H1 (cell line): ENCODE measurements around the gene PRKAA1. TPM values are rescaled to one million over a fixed set of nuclear protein-coding genes. Genes with fewer than 3 reads are reported as not detected.

Source experiments
- CTCF ChIA-PET: fragments of 300-600 bp; sonication (Branson Sonifier 250); formaldehyde crosslinking; loops from one replicate; lab custom pipeline; 2021; ENCODE audit not compliant: partially characterized antibody; lab: Charles Lee
- POLR2A ChIA-PET: fragments of 300-600 bp; sonication (Branson Sonifier 250); formaldehyde crosslinking; loops from one replicate; lab custom pipeline; 2021; ENCODE audit warnings: inconsistent platforms; ENCODE audit not compliant: partially characterized antibody; lab: Charles Lee
- DNase-seq, 2 experiments: peaks; one replicate each; pipeline versions ENCODE4 v3.0.0 to v3.0.0-alpha.2; 2010 to 2022; ENCODE audit warnings: low spot score in 2 of 2, low read depth in 1 of 2, mixed read lengths in 1 of 2
- FAIRE-seq: peaks from 2 replicates; lab custom pipeline; 2011; peaks lifted over from hg19 to GRCh38; lab: Jason Lieb, UNC
- H2AFZ ChIP-seq: 2 replicates; pipeline ENCODE4 v1.8.1; 2012; ENCODE audit warnings: low read length, inconsistent platforms
- H2AK5ac ChIP-seq: 2 replicates; pipeline ENCODE4 v1.6.1; 2013; ENCODE audit warnings: low read depth, low read length
- H2BK120ac ChIP-seq: replicated peaks from 2 replicates; pipeline ENCODE3; 2013; ENCODE audit warnings: low read depth, low read length, inconsistent platforms
- H2BK12ac ChIP-seq: 2 replicates; pipeline ENCODE4 v1.6.1; 2013; ENCODE audit warnings: low read depth, low read length
- H2BK15ac ChIP-seq: 2 replicates; pipeline ENCODE4 v1.6.1; 2013; ENCODE audit warnings: low read length
- H2BK20ac ChIP-seq: 2 replicates; pipeline ENCODE4 v1.6.1; 2013; ENCODE audit warnings: low read length
- H2BK5ac ChIP-seq: 2 replicates; pipeline ENCODE4 v1.6.1; 2013; ENCODE audit warnings: low read depth, low read length
- H3K14ac ChIP-seq: 2 replicates; pipeline ENCODE4 v1.6.1; 2013; ENCODE audit warnings: inconsistent platforms; ENCODE audit not compliant: insufficient read length
- H3K18ac ChIP-seq: 2 replicates; pipeline ENCODE4 v1.6.1; 2013; ENCODE audit warnings: low read length; ENCODE audit errors: extremely low read depth
- H3K23ac ChIP-seq: 2 replicates; pipeline ENCODE4 v1.6.1; 2013; ENCODE audit warnings: inconsistent platforms; ENCODE audit not compliant: insufficient read length
- H3K23me2 ChIP-seq: 2 replicates; pipeline ENCODE4 v1.6.1; 2013; ENCODE audit warnings: low read depth, low read length
- H3K27ac ChIP-seq: 2 replicates; pipeline ENCODE4 v1.6.1; 2011; ENCODE audit warnings: low read depth, low read length, inconsistent platforms
- H3K27me3 ChIP-seq, 4 experiments: replicated peaks in 1 of 4; 1 replicate in 1 of 4; 2 replicates in 3 of 4; pipeline versions ENCODE4 v1.6.1 to v1.8.1; 2011 to 2013; ENCODE audit warnings: low read length in 3 of 4, mild to moderate bottlenecking in 3 of 4, inconsistent platforms in 2 of 4, mixed read lengths in 2 of 4, moderate library complexity in 1 of 4; ENCODE audit not compliant: control insufficient read depth in 3 of 4, insufficient read depth in 3 of 4; ENCODE audit errors: extremely low read depth in 1 of 4
- H3K36me3 ChIP-seq, 4 experiments: 2 replicates each; pipeline versions ENCODE4 v1.6.1 to v1.8.1; 2011 to 2013; ENCODE audit warnings: mild to moderate bottlenecking in 4 of 4, low read length in 3 of 4, moderate library complexity in 2 of 4, control low read depth in 1 of 4, inconsistent platforms in 1 of 4; ENCODE audit not compliant: insufficient read depth in 4 of 4, control insufficient read depth in 2 of 4
- H3K4ac ChIP-seq: replicated peaks from 2 replicates; pipeline ENCODE3; 2013; ENCODE audit warnings: low read length, low read depth, mixed read lengths, inconsistent platforms; ENCODE audit not compliant: insufficient read length
- H3K4me1 ChIP-seq, 4 experiments: replicated peaks in 1 of 4; 1 replicate in 1 of 4; 2 replicates in 3 of 4; pipeline versions ENCODE4 v1.6.1 to v1.8.1; 2011 to 2013; ENCODE audit warnings: low read length in 3 of 4, inconsistent platforms in 2 of 4, mixed read lengths in 1 of 4; ENCODE audit not compliant: insufficient read depth in 4 of 4, control insufficient read depth in 3 of 4
- H3K4me2 ChIP-seq, 2 experiments: 2 replicates each; pipeline versions ENCODE4 v1.6.1 to v1.8.1; 2011 to 2013; ENCODE audit warnings: low read depth in 2 of 2, low read length in 2 of 2, control low read depth in 1 of 2, inconsistent platforms in 1 of 2, mild to moderate bottlenecking in 1 of 2; ENCODE audit not compliant: insufficient read depth in 1 of 2
- H3K4me3 ChIP-seq, 4 experiments: fragments of 200-600, 300-600 bp in 1 of 4; sonication (generic), shearing (Covaris generic), sonication (Bioruptor Twin) in 1 of 4; 2 replicates each; pipeline versions ENCODE4 v1.5.1 to v1.8.1; 2011 to 2016; ENCODE audit warnings: low read length in 4 of 4, low read depth in 3 of 4, control low read depth in 2 of 4, inconsistent platforms in 2 of 4, mild to moderate bottlenecking in 2 of 4, mixed read lengths in 1 of 4, moderate library complexity in 1 of 4; ENCODE audit not compliant: insufficient read depth in 2 of 4; ENCODE audit errors: extremely low read depth in 1 of 4
- H3K56ac ChIP-seq: replicated peaks from 2 replicates; pipeline ENCODE3; 2013; ENCODE audit warnings: low read depth, mild to moderate bottlenecking, mixed read lengths, low read length, inconsistent platforms; ENCODE audit not compliant: insufficient read length
- H3K79me1 ChIP-seq: 2 replicates; pipeline ENCODE4 v1.6.1; 2013; ENCODE audit warnings: low read depth, low read length, control low read depth
- H3K79me2 ChIP-seq, 2 experiments: 2 replicates each; pipeline versions ENCODE4 v1.6.1 to v1.8.1; 2012 to 2013; ENCODE audit warnings: low read length in 2 of 2, mild to moderate bottlenecking in 2 of 2, inconsistent platforms in 1 of 2; ENCODE audit not compliant: insufficient read depth in 2 of 2, control insufficient read depth in 1 of 2
- H3K9ac ChIP-seq, 4 experiments: replicated peaks in 1 of 4; 1 replicate in 1 of 4; 2 replicates in 3 of 4; pipeline versions ENCODE4 v1.6.1 to v1.8.1; 2011 to 2013; ENCODE audit warnings: low read depth in 3 of 4, low read length in 3 of 4, control low read depth in 2 of 4, mild to moderate bottlenecking in 2 of 4, moderate library complexity in 2 of 4, inconsistent platforms in 1 of 4; ENCODE audit errors: extremely low read depth in 1 of 4
- H3K9me3 ChIP-seq, 2 experiments: 2 replicates each; pipeline versions ENCODE4 v1.6.1 to v1.8.1; 2012 to 2013; ENCODE audit warnings: mild to moderate bottlenecking in 2 of 2, moderate library complexity in 2 of 2, control low read depth in 1 of 2, inconsistent platforms in 1 of 2, low read depth in 1 of 2, low read length in 1 of 2, mixed read lengths in 1 of 2; ENCODE audit not compliant: insufficient read depth in 2 of 2
- H4K20me1 ChIP-seq, 2 experiments: replicated peaks in 1 of 2; 2 replicates each; pipeline versions ENCODE3 to v1.8.1; 2011 to 2013; ENCODE audit warnings: inconsistent platforms in 2 of 2, low read length in 2 of 2, mild to moderate bottlenecking in 1 of 2; ENCODE audit not compliant: insufficient read depth in 2 of 2, control insufficient read depth in 1 of 2
- H4K5ac ChIP-seq: 2 replicates; pipeline ENCODE4 v1.6.1; 2013; ENCODE audit warnings: low read length, low read depth, mixed read lengths, inconsistent platforms; ENCODE audit not compliant: insufficient read length
- H4K8ac ChIP-seq: 2 replicates; pipeline ENCODE4 v1.8.0; 2013; ENCODE audit warnings: mild to moderate bottlenecking, moderate library complexity, low read length, inconsistent platforms; ENCODE audit not compliant: insufficient read depth; ENCODE audit errors: extremely low read depth
- H4K91ac ChIP-seq: replicated peaks from 2 replicates; pipeline ENCODE3; 2013; ENCODE audit warnings: low read length, mixed read lengths, inconsistent platforms; ENCODE audit not compliant: insufficient read length
- SP1 ChIP-seq: IDR thresholded peaks from 2 replicates; pipeline ENCODE4 v1.6.1; 2011; ENCODE audit warnings: low read depth, low read length
- WGBS, 2 experiments: shearing (Covaris generic) in 1 of 2; methylation state at CpG; one replicate each; pipeline versions ENCODE4 v1.1.6 to v1.1.7; 2013 to 2015; ENCODE audit warnings: low lambda C conversion rate in 2 of 2, mixed read lengths in 2 of 2, inconsistent platforms in 1 of 2, low coverage in 1 of 2, missing lambda C conversion rate in 1 of 2; ENCODE audit not compliant: insufficient replicate concordance in 2 of 2, insufficient coverage in 1 of 2, insufficient read length in 1 of 2; ENCODE audit errors: extremely low coverage in 1 of 2, missing lambda C conversion rate in 1 of 2; 5-methylcytosine and 5-hydroxymethylcytosine counted together
- polyA plus RNA-seq, 7 experiments: library from polyadenylated mRNA; depleted of rRNA in 3 of 7; stranded (reverse) in 5 of 7; unstranded in 2 of 7; fragments of >200 nt in 5 of 7; fragments of 200-250 nt in 2 of 7; gene quantifications; 1 replicate in 5 of 7; 2 replicates in 1 of 7; 4 replicates in 1 of 7; pipeline versions ENCODE4 v1.2.1 to v1.2.3, GENCODE V29; 2011 to 2013; ENCODE audit warnings: missing spikeins in 2 of 7, mixed read lengths in 2 of 7
- total RNA-seq: library from RNA; stranded (reverse); fragmentation: NEBNext Ultra II Directional; extraction: Animal tissue kit (Norgen Biotek cat#: 25700); gene quantifications from 2 replicates; pipeline ENCODE4 v1.2.1, GENCODE V29; 2021

Gene PRKAA1
- total and polyA plus RNA-seq, 2 of the 8 experiments (the other 6 are each of a cell fraction or from before 2014, with no cell fraction given) = 10.4 to 33.1 TPM

DNA sequence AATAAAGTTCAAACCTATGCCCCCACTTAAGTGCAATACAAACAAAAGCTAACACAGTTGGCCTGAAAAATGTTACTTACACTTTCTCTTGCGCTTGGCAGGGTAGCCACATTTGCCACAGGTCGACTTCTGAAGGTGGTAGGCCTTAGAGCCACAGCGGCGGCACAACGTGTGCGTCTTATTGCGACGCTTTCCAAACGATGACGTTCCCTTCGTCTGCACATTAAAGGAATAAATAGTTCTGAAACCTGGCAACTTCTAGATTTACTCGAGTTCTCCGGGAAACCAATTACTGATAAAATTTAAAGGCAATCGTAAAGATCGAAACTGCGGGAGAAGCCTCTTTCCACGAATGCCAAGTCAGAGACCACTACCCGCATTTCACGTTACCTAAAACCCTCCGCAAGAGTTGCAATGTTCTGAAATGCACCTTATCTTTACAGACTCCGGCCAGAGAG lies 36.2 kb upstream of the PRKAA1 start:
- Histone ChIP-seq H4K5ac (peak overlapping the region; percentile 76), H4K8ac (peak overlapping the region; percentile 99; the same call in 1 of the 2 replicates), H3K4me2 (peak overlapping the region; percentile 86 to 93), H3K27me3 (no peaks in the 10 kb centered on the region), H3K79me1 (0 out of 2 replicates have a peak, but pooled peaks cover 2% of the 10 kb centered on the region), H4K20me1 (peaks cover 11 to 23% of the 10 kb centered on the region in 2 experiments), H3K79me2 (peaks cover 17 to 42% of the 10 kb centered on the region in 2 experiments), H2BK12ac (no peak overlapping the region; the same call in 1 of the 2 replicates), H2AK5ac (peak overlapping the region; percentile 83; the same call in 1 of the 2 replicates), H3K4me3 (peak overlapping the region; percentile 85 to 100 (median 99)), H3K14ac (peak overlapping the region; percentile 95), H2AFZ (no peak overlapping the region), H3K36me3 (peaks cover 37 to 51% (median 48%) of the 10 kb centered on the region in 4 experiments), H3K23ac (no peak overlapping the region), H3K18ac (peak overlapping the region; percentile 84), H3K4me1 (peaks cover 0 to 7% (median 1%) of the 10 kb centered on the region in 4 experiments; a peak in 2 of 7 replicates), H4K91ac (peak overlapping the region; percentile 83), H3K4ac (peak overlapping the region; percentile 99), H3K27ac (peak overlapping the region; percentile 94), H2BK20ac (no peak overlapping the region), H3K9me3 (no peaks in the 10 kb centered on the region), H2BK120ac (peak overlapping the region; percentile 59), H3K23me2 (peaks cover 8% of the 10 kb centered on the region), H2BK15ac (no peak overlapping the region), H2BK5ac (peak overlapping the region; percentile 96), H3K56ac (peak overlapping the region; percentile 88), H3K9ac (peak overlapping the region; percentile 97 to 100 (median 99))
- DNase-seq = no peak
- POLR2A ChIA-PET = interaction anchor here (0.6 to 16.9 kb wide), 15 partner anchors 11 to 1271 kb away, joined by 3 to 372 read pairs (median 6); partner anchors contain the start of gene CARD6
- no peak for FAIRE-seq
- CTCF ChIA-PET = interaction anchor here (1.0 kb wide), 1 partner anchor 8 kb away, joined by 3 read pairs; no protein-coding TSS in a partner anchor
- 1% methylated on average over 21 of the region's 21 CpGs; no CpG with 5 or more reads in 1 of the 2 experiments for WGBS, 2 experiments
- TF ChIP-seq SP1 = peak; percentile 8; the same call in 1 of the 2 replicates
